ENCODE results near the gene ABCB11. TPM values are rescaled to one million over a fixed set of nuclear protein-coding genes. Genes with fewer than 3 reads are reported as not detected.

The ABCB11 gene
- total and polyA plus RNA-seq, 9 of the 15 experiments (the other 6 are each of a cell fraction or from before 2014, with no cell fraction given): 0.04 to 0.51 (median 0.10) TPM; not detected in 1

DNA sequence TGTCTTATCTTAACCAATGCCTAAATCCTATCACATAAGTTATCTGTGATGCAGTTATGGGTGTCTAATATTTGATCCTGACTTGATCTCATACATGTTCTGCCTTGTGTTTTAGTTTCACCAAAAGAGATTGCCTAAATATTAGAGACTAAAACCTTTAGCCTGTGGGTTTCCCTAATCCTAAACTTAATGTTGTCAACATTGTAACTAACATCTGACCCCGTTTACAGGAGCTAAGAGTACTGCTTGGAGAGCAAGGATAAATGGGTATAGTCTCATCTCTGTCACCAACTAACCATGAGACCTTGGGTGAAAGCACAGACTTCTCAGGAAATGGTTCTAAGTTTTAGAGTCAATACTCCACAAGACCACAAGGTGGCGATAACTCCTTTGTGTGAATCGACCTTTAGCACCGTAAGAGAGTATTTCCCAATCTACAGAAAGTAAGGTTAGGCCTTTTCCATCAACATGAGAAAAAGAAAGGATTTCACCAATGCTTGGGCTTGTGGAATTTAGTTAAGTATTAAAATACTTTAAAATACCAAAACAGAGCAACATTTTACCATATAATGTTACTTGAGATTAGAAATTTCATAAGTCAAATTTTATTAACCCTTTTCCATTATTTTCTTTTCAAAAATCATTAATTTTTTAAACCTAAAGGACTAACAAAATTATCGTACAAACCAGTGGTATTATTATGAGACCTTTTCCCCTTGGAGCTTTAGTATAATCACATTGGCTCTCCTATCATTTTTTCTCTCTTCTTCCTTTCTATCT lies 69.5 kb downstream of the ABCB11 start (continued):
- TF ChIP-seq CEBPG (CRISPR knock-in tag; IDR thresholded peaks at IDR 0.05) (peak; percentile 87), CEBPG (tag; conservative IDR thresholded peaks at IDR 0.05 in 1 of 2, IDR thresholded peaks at IDR 0.05 in 1 of 2) (peak; percentile 93 to 97), ZNF174 (CRISPR knock-in tag; IDR thresholded peaks at IDR 0.05) (no peak), TBL1XR1 (IDR thresholded peaks at IDR 0.05; ENCODE audit: low read length in 2 of 2) (0 out of 4 replicates have a peak, but pooled peaks of 1 of the 2 experiments have one; percentile 57), TRIM24 (IDR thresholded peaks at IDR 0.05) (peak in 1 of 2 experiments; percentile 51; a peak in 2 of 4 replicates), NUFIP1 (IDR thresholded peaks at IDR 0.05; ENCODE audit: partially characterized antibody) (peak; percentile 47), MCM3 (IDR thresholded peaks at IDR 0.05) (no peak), TCF3 (CRISPR knock-in tag; IDR thresholded peaks at IDR 0.05) (0 out of 2 replicates have a peak, but pooled peaks have one; percentile 23), ARNT (IDR thresholded peaks at IDR 0.05) (0 out of 4 replicates have a peak, but pooled peaks of 1 of the 2 experiments have one; percentile 36), MYC (IDR thresholded peaks at IDR 0.05; ENCODE audit: low read depth, low read length) (0 out of 2 replicates have a peak, but pooled peaks have one; percentile 16), MYC (CRISPR knock-in tag; IDR thresholded peaks at IDR 0.05; ENCODE audit: borderline replicate concordance, low read depth) (no peak), DACH1 (IDR thresholded peaks at IDR 0.05; ENCODE audit: partially characterized antibody) (peak; percentile 8), NFXL1 (CRISPR knock-in tag; IDR thresholded peaks at IDR 0.05) (no peak), RB1 (IDR thresholded peaks at IDR 0.05; ENCODE audit: low read depth) (0 out of 2 replicates have a peak, but pooled peaks have one; percentile 47), DPF2 (IDR thresholded peaks at IDR 0.05) (0 out of 2 replicates have a peak, but pooled peaks have one; percentile 20), CBX3 (IDR thresholded peaks at IDR 0.05; ENCODE audit: borderline replicate concordance in 1 of 2, low read length in 2 of 2) (peak in 1 of 2 experiments; percentile 79; a peak in 2 of 3 replicates)
- TF ChIP-seq, protein P1, sequence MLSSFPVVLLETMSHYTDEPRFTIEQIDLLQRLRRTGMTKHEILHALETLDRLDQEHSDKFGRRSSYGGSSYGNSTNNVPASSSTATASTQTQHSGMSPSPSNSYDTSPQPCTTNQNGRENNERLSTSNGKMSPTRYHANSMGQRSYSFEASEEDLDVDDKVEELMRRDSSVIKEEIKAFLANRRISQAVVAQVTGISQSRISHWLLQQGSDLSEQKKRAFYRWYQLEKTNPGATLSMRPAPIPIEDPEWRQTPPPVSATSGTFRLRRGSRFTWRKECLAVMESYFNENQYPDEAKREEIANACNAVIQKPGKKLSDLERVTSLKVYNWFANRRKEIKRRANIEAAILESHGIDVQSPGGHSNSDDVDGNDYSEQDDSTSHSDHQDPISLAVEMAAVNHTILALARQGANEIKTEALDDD (IDR thresholded peaks at IDR 0.05): peak; percentile 72
- TF ChIP-seq, protein P2, sequence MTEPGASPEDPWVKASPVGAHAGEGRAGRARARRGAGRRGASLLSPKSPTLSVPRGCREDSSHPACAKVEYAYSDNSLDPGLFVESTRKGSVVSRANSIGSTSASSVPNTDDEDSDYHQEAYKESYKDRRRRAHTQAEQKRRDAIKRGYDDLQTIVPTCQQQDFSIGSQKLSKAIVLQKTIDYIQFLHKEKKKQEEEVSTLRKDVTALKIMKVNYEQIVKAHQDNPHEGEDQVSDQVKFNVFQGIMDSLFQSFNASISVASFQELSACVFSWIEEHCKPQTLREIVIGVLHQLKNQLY (CRISPR knock-in tag; conservative IDR thresholded peaks at IDR 0.05): no peak
- TF ChIP-seq, protein P3, sequence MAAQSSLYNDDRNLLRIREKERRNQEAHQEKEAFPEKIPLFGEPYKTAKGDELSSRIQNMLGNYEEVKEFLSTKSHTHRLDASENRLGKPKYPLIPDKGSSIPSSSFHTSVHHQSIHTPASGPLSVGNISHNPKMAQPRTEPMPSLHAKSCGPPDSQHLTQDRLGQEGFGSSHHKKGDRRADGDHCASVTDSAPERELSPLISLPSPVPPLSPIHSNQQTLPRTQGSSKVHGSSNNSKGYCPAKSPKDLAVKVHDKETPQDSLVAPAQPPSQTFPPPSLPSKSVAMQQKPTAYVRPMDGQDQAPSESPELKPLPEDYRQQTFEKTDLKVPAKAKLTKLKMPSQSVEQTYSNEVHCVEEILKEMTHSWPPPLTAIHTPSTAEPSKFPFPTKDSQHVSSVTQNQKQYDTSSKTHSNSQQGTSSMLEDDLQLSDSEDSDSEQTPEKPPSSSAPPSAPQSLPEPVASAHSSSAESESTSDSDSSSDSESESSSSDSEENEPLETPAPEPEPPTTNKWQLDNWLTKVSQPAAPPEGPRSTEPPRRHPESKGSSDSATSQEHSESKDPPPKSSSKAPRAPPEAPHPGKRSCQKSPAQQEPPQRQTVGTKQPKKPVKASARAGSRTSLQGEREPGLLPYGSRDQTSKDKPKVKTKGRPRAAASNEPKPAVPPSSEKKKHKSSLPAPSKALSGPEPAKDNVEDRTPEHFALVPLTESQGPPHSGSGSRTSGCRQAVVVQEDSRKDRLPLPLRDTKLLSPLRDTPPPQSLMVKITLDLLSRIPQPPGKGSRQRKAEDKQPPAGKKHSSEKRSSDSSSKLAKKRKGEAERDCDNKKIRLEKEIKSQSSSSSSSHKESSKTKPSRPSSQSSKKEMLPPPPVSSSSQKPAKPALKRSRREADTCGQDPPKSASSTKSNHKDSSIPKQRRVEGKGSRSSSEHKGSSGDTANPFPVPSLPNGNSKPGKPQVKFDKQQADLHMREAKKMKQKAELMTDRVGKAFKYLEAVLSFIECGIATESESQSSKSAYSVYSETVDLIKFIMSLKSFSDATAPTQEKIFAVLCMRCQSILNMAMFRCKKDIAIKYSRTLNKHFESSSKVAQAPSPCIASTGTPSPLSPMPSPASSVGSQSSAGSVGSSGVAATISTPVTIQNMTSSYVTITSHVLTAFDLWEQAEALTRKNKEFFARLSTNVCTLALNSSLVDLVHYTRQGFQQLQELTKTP (IDR thresholded peaks at IDR 0.05; ENCODE audit: low read depth in 1 of 2, partially characterized antibody in 2 of 2): no peak
- TF ChIP-seq, protein P4, sequence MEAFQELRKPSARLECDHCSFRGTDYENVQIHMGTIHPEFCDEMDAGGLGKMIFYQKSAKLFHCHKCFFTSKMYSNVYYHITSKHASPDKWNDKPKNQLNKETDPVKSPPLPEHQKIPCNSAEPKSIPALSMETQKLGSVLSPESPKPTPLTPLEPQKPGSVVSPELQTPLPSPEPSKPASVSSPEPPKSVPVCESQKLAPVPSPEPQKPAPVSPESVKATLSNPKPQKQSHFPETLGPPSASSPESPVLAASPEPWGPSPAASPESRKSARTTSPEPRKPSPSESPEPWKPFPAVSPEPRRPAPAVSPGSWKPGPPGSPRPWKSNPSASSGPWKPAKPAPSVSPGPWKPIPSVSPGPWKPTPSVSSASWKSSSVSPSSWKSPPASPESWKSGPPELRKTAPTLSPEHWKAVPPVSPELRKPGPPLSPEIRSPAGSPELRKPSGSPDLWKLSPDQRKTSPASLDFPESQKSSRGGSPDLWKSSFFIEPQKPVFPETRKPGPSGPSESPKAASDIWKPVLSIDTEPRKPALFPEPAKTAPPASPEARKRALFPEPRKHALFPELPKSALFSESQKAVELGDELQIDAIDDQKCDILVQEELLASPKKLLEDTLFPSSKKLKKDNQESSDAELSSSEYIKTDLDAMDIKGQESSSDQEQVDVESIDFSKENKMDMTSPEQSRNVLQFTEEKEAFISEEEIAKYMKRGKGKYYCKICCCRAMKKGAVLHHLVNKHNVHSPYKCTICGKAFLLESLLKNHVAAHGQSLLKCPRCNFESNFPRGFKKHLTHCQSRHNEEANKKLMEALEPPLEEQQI (IDR thresholded peaks at IDR 0.05): 0 out of 2 replicates have a peak, but pooled peaks have one; percentile 48
